Stimulated activated CD8-positive, alpha-beta memory T cell treated with anti-CD3 and anti-CD28 coated beads, Interleukin-15, amount 100 ng/mL, for 24 hours (primary cell): ENCODE results near the gene HERC2.
"Not testable (repeated sequence)": the region's sequence is repeated elsewhere in the genome, so short reads cannot be mapped to it uniquely, and the experiment has no call there.

ENCODE experiments used
- DNase-seq: peaks from one replicate; pipeline ENCODE4 v3.0.0-alpha.2; 2020; ENCODE audit warnings: low read depth

HERC2 gene

GRCh38 chr15:28227303-28227702 is 94.7 kb downstream of the HERC2 start:
- not testable (repeated sequence) for DNase-seq

GRCh38 chr15:28222612-28223011 is 99.4 kb downstream of the HERC2 start:
- not testable (repeated sequence) for DNase-seq

DNA sequence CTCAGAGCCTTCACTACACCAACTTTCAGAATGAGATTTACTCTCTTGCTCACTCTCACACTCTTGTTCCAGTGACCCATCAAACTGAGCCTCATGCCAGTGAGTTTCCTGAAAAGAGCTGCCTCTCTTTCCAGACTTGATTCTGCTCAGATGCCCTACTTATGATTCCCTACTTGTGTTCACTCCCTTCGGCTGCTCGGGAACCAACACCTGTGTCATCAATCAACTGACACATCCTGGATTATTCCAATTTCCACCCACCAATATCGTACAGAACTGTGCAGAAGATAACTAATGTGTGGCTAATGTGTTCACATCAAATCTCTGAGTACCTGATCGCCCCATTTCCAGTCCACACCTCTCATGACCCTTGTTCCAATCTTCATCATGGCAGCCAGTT is 100.3 kb downstream of the HERC2 start:
- DNase-seq = not testable (repeated sequence)

GRCh38 chr15:28219116-28219515 is 102.9 kb downstream of the HERC2 start:
- no peak for DNase-seq

- DNase-seq = not testable (repeated sequence)
These were observed 104.9 kb downstream of the HERC2 start for GRCh38 chr15:28216946-28217546.

DNA sequence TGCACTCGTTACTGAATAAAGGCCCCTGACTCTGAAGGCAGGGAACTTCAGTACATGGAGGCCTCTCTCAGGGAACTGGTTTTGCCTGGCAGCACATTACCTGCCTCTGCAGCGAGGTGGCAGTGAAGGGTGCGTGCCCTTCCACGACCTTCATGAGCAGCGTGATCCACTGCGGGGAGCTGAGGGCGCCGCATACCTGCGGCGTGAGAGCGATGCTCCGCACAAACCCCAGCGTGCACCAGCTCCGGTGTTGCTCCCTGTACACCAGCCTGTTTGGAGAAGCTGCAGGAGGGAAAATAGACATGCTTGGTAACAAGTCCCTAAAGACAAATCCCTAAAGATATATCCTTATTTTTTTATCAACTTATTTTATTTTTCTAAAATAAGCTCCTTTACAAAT is 106.5 kb downstream of the HERC2 start:
- DNase-seq = not testable (repeated sequence)

DNA sequence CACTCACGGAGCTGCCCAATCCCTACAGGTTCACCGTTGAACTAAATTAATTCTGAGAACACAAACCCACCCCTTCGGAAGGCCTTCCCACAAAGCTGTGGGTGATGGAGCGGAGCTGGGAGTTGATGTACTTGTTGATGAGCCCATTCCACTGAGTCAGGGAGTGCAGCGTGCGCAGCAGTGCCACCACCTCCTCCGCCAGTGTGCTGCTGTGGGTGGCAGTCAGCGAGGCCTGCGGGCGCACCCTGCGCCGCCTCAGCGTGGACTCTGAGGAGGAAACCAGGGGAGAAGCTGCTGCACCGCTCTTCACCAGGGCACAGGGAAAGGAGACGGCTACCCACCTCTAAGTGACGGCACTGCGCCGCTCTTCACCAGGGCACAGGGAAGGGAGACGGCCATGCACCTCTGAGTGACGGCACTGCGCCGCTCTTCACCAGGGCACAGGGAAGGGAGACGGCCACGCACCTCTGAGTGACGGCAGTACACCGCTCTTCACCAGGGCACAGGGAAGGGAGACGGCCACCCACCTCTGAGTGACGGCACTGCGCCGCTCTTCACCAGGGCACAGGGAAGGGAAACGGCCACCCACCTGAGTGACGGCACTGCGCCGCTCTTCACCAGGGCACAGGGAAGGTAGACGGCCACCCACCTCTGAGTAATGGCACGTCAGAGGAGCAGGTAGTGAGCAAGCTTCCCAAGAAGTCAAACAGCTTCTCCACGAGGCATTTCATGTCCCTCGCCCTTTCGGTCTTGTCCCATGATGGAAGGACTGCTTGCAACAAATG is 107.8 kb downstream of the HERC2 start:
- DNase-seq = not testable (repeated sequence)

DNA sequence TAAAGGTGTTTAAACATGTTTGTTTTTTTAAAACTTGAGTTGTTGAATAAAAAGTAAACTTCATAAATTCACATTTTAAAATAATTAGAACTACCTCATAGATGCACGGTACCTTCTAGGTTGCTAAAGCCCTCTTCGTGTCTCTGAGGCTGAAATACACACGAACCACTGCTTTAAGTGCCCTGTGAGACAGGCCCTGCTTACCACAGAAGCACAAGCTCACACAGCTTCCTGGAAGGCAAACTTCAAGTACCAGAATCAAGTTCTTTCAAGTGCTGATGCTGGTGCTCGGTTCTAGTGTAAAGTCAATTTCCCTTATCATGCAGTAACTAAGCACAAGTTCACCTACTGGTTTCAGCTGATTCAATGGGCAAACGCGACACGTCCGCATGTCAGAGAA is 108.6 kb downstream of the HERC2 start:
- not testable (repeated sequence) for DNase-seq

DNA sequence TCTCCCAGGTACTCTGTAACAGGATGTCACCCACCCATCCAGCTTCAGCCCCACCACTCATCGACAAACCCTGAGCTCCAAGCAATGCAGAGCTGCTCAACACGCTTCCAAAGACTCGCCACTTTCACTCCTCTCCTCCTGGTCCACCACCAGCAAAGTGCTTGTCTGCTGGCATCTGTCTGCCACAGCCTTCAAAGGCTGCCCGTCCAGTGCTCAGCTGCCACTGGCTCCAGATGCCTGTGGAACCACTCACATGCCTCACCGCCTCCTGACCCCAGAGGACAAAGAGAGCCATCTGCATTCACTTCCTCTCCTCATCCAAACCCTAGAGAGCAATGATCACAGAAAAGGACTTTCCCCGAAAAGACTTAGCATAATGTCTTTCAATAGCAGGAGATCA is 113.4 kb downstream of the HERC2 start:
- no peak for DNase-seq

DNA sequence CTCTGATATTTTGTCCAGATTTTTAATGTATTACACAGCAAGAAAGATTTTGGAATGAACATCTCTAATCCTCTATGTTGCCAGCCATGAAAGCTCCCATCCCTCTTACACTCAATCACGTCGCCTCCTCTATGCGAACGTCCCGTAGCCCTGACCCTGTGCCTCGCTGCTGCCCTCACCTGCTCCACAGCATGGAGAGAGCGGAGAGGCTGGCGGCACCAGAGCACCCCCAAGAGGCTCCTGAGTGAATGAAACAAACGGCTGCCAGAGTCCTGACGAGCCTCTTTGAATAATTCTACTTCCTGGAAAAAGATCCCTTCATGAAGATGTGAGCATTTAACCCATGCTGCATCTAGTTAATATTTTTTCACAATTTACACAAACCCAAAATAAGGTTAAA is 116.3 kb downstream of the HERC2 start:
- not testable (repeated sequence) for DNase-seq

- not testable (repeated sequence) for DNase-seq
These were observed 118.7 kb downstream of the HERC2 start for GRCh38 chr15:28203055-28203828.

DNA sequence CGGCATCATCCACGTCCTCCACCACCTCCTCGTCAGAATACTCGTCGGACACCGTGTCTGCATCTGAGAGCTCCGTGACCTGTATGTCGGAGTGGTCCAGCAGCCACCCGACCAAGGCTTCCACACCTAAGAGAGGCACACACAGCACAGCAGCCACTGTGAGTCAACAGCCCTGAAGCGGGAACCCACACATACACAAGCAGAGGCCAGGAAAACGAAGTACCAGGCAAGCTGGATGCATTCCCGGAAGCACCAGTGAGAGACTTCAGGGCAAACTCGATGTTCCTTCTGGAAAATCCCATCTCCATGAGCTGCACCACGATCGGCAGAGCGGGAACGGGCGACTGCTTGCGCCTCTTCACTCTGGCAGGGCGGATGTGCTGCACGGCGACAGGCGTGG is 119.9 kb downstream of the HERC2 start:
- not testable (repeated sequence) for DNase-seq

DNA sequence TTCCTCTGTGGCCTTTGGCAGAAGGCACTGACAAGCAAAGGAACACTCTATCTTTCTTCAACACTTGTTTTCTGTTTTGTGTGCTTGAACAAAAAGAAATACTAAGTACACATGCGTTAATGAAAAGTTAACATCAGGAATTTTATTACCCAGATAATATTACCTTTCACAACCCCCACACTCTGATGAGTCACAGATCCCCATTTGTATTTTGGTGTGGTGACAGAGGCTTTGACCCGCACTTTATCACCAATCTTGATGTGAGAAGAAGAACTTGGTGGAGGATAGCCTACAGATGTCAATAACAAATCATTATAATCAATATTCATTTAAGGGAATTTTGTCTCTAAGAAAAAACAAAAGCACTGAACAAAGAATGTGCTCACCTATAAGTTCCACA is 123.8 kb downstream of the HERC2 start:
- not testable (repeated sequence) for DNase-seq

- DNase-seq = not testable (repeated sequence)
These were observed 124.3 kb downstream of the HERC2 start for GRCh38 chr15:28197694-28198093.

DNA sequence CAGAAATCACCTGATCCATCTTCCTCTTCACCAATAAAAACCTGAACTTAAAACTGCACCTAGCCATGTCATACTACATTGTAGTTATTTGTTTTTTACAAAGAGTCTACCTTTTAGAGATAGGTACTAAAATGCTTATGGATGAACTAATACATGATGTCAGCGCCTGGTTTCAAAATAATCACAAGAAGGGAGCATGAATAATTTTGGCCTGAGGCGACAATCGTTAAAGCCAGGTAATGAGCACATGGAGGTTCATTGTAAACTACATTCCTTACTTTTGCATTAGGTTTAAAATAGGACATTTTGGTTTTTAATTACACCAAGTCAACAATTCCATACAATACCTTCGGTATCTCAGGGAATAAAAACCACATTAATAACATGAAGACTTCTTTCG is 125.4 kb downstream of the HERC2 start:
- DNase-seq = not testable (repeated sequence)

DNA sequence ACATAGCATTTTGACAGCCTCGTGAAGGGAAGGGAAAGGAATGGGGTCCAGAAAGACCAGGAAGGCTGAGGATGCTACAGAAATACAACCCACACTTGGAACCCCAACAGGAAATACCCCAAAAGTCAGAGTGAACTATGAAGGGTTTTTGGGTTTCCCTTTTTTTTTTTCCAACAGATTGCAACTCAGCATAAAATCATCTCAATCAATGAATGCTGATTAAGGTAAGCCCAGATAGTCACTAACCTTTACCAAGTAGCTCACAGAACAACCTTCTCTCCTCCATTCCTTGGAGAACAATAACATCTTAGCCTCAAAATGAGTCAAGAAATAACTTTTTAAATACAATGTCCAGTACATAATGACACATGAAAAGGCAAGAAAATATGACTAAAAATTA is 129.2 kb downstream of the HERC2 start:
- DNase-seq = no peak

- no peak for DNase-seq
These were observed 130.1 kb downstream of the HERC2 start for GRCh38 chr15:28191832-28192231.

DNA sequence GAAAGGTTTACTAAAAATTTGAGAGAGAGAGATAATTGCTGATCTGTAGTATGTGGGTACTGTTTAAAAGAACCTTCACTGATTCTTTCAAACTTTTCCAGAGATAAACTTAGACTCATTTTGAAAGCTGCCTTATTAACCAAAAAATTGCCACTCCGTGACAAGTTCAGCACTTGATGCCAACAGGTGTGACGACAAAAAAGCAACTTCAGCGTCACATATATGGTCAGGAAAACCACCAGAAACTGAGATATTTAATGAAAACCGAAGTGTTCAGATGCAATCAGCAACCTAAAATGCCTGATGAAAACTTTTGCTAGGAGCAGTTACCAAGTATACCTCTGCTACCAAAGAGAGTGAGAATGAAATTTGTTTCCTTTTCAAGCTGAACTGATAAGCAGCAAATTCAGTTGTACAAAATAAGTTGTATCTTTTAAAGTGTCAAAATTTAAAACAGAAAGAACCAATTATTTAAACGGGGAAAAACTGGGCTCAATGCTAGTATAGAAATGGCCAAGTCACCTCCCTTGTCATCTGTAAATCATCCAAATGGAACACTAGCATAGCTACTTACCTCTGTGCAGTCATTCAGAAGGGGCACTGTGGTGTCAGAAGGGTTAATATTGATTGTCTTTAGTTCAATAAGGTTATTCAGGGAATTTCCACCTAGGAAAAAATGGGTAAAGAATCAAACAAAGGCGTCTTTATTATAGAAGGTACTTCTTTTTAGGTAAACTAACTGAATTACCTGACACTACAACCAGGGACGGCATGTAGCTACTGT is 131.4 kb downstream of the HERC2 start:
- no peak for DNase-seq

GRCh38 chr15:28185148-28185895 is 136.7 kb downstream of the HERC2 start:
- no peak for DNase-seq

GRCh38 chr15:28184166-28184565 is 137.8 kb downstream of the HERC2 start:
- no peak for DNase-seq

DNA sequence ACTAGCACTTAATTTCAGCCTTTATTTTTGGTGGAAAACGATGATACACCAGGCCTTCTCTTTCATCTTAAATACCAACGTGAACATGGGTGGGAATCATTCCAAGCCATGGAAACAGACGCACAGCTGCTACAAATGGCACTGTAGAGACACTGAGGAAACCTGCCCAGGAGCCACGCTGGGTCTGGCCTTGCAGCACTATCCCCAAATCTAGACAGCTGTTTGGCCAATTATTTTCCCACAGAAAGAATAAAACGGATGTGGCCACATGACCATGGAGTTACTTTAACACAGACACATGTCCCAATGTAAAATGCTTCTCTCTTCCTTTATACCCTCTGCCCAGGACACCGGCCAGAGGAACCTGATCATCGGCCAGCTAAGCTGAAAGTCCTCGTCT is 139.2 kb downstream of the HERC2 start:
- DNase-seq = no peak
